Panc1 (cell line): Measurements from ENCODE around the gene ASRGL1.

Source experiments
- CTCF ChIP-seq: fragments of 450-650 bp; IDR thresholded peaks from 2 replicates; pipeline ENCODE4 v1.5.1; 2017; ENCODE audit warnings: mild to moderate bottlenecking
- POLR2AphosphoS5 ChIP-seq: IDR thresholded peaks from 2 replicates; pipeline ENCODE4 v1.6.1; 2012; ENCODE audit warnings: mild to moderate bottlenecking, low read depth, low read length, moderate library complexity
- SIN3A ChIP-seq: IDR thresholded peaks from 2 replicates; pipeline ENCODE4 v1.6.1; 2012; ENCODE audit warnings: low read depth, mild to moderate bottlenecking, low read length, moderate library complexity, borderline replicate concordance; ENCODE audit not compliant: insufficient read depth
- TCF7L2 ChIP-seq: IDR thresholded peaks from 2 replicates; pipeline ENCODE4 v1.6.1; 2011; ENCODE audit warnings: mild to moderate bottlenecking, low read depth, low read length, inconsistent platforms
- TF ChIP-seq, protein P1 (sequence below), 2 experiments: IDR thresholded peaks; 2 replicates each; pipeline ENCODE4 v1.6.1; 2011 to 2012; ENCODE audit warnings: low read depth in 2 of 2, control low read depth in 1 of 2, low read length in 1 of 2, mild to moderate bottlenecking in 1 of 2, moderate library complexity in 1 of 2; ENCODE audit not compliant: insufficient read depth in 1 of 2

DNA sequence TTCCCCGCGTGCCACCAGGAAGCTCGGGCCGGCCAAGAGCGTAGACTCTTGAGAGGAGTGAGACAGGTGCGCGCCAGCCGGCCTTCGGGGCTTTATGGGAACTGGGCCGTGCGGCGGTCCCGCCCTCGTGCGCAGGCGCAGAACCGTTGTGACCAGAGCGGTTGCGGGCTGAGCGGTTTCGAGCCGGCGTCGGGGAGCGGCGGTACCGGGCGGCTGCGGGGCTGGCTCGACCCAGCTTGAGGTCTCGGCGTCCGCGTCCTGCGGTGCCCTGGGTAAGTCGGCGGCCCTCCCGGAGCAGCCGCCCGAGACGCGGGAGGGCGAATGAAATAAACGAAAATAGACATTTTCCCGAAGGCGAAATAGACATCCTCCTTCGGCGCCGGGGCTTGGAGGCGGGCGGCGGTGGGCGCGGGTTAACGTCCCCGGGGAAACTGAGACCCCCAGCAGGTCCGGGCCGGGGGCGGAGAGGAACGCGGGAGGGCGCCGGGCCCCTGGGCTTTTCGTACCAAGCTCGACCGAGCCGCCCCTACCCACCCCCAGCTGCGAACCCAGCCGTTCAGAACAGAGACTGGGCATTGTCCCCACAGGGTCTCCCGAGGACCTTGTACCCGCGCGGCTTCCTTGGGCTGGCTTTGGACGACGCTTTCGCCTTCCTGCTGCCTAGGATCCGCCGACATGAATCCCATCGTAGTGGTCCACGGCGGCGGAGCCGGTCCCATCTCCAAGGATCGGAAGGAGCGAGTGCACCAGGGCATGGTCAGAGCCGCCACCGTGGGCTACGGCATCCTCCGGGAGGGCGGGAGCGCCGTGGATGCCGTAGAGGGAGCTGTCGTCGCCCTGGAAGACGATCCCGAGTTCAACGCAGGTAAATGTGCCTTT, at the start of gene ASRGL1:
- TF ChIP-seq, protein P1, sequence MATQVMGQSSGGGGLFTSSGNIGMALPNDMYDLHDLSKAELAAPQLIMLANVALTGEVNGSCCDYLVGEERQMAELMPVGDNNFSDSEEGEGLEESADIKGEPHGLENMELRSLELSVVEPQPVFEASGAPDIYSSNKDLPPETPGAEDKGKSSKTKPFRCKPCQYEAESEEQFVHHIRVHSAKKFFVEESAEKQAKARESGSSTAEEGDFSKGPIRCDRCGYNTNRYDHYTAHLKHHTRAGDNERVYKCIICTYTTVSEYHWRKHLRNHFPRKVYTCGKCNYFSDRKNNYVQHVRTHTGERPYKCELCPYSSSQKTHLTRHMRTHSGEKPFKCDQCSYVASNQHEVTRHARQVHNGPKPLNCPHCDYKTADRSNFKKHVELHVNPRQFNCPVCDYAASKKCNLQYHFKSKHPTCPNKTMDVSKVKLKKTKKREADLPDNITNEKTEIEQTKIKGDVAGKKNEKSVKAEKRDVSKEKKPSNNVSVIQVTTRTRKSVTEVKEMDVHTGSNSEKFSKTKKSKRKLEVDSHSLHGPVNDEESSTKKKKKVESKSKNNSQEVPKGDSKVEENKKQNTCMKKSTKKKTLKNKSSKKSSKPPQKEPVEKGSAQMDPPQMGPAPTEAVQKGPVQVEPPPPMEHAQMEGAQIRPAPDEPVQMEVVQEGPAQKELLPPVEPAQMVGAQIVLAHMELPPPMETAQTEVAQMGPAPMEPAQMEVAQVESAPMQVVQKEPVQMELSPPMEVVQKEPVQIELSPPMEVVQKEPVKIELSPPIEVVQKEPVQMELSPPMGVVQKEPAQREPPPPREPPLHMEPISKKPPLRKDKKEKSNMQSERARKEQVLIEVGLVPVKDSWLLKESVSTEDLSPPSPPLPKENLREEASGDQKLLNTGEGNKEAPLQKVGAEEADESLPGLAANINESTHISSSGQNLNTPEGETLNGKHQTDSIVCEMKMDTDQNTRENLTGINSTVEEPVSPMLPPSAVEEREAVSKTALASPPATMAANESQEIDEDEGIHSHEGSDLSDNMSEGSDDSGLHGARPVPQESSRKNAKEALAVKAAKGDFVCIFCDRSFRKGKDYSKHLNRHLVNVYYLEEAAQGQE (IDR thresholded peaks at IDR 0.05; ENCODE audit: insufficient read depth in 1 of 2, low read depth in 2 of 2, low read length in 1 of 2), result no peak
- TF ChIP-seq TCF7L2 (no peak), CTCF (no peak), POLR2AphosphoS5 (peak; percentile 28; the same call in 1 of the 2 replicates), SIN3A (0 out of 2 replicates have a peak, but pooled peaks have one; percentile 11)
